Measurements from ENCODE around the gene SMG6.

GRCh38 chr17:2303204-2304188, at the start of gene SMG6, which contains the start of gene SRR:
- TF ChIP-seq CTCF (IDR thresholded peaks at IDR 0.05; ENCODE audit: low read depth, low read length) (no peak), POLR2A (IDR thresholded peaks at IDR 0.05; ENCODE audit: extremely low read depth, insufficient read length) (peak; percentile 45), MAX (IDR thresholded peaks at IDR 0.05; ENCODE audit: low read depth, low read length) (peak; percentile 3; the same call in 1 of the 2 replicates), MYC (IDR thresholded peaks at IDR 0.05; ENCODE audit: low read depth, low read length) (no peak)
